Dermis microvascular lymphatic vessel endothelial cell (primary cell): ENCODE results near the gene SLC35A3. TPM values are rescaled to one million over a fixed set of nuclear protein-coding genes. Genes with fewer than 3 reads are reported as not detected.
A peak's percentile ranks its signal among the peaks of the same experiment; 100 is the strongest.
"Not testable (repeated sequence)": the region's sequence is repeated elsewhere in the genome, so short reads cannot be mapped to it uniquely, and the experiment has no call there.

ENCODE experiments used
- DNase-seq, 2 donors: peaks; one replicate each; pipeline versions ENCODE4 v3.0.0 to v3.0.0-alpha.2; 2010; ENCODE audit warnings: low read depth in 2 of 2
- total RNA-seq: library from RNA; depleted of rRNA; stranded (reverse); fragments of >200 nt; gene quantifications from 2 replicates; pipeline ENCODE4 v1.2.1, GENCODE V29; 2014

Gene SLC35A3
- total RNA-seq, 1 donor from 2014 or later: 17.5 TPM

DNA sequence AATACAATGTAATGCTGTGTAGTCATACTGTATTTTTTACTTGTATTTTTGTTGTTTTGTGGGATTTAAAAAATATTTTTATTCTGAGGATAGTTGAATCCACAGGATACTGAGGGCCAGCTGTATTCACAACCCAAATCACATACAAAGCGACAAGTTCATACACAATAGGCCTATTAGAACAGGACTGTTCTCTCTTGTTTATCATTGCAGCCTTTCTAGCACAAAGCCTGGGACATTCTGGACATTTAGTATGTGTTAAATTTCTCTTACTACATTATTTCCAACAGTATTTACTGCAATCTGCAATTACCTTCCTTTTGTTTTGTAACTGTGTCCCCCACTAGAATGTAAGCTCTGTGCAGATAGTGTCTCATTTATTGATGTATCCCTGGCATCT is 65.4 kb downstream of the SLC35A3 start:
- DNase-seq: no peak

DNA sequence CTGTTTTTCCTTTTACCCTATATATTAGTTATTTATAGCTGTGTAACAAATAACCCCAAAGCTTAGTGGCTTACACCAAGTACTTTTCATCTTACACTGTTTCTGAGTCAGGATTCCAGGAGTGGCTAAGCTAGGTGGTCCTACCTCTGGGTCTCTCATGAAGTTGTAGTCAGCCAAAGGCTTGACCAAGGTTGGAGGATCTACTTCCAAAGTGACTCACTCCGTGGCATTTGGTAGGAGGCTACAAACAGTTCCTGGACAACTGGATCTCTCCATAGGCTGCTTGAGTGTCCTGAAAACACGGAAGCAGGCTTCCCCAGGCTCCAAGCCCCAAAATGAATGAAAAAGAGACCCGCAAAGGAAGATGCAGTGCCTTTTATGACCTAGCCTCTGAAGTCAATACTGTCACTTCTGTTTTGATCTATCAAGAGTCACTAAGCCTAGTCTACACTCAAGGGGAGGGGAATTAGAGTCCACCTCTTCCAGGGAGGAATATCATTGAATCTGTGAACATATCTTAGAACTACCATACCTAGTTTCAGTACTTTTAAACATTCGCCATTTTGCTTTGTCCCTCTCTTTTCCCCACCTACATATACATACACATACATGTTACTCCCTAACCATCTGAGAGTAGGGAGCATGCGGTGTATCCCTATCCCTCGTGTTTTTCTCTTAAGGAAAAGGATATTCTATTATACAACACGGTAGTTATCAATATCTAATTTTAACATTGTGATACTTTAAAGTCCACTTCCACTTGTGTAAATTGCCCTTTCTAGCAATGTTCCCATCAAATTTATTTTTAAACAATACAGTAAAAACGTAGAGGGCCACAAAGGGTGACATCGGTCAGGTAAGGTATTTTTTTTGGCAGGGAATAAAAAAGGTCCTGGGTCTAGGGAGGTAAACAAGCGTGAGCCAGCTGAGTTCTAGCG is 67.2 kb downstream of the SLC35A3 start:
- DNase-seq: peak in 1 of 2 donors; percentile 56

- no peak for DNase-seq
Measured at GRCh38 chr1:100037656-100037926, 67.8 kb downstream of the SLC35A3 start.

- DNase-seq: peak; percentile 68 to 91
Measured at GRCh38 chr1:100037927-100038659, 68.3 kb downstream of the SLC35A3 start.

- DNase-seq: peak; percentile 71 to 83
Measured at GRCh38 chr1:100038660-100039287, 69.0 kb downstream of the SLC35A3 start.

DNA sequence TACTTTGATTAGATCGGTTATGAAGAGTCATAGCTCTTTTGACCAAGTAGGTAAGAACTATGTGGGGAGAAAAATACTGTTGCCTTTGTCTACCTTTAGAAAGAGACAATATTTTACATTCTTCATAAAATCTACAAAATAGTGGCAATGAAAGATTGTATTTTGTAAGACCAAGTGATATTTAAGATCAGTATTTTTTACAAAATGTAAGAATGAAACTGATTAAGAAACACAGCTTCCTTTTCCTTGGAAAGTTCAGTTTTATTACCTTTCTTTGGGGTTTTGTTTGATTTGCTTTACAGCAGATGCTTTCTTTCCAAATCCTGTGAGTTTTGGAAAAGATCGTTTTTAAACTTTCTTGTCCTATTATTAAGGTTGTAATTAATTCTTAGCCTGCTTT is 69.8 kb downstream of the SLC35A3 start:
- DNase-seq: no peak

DNA sequence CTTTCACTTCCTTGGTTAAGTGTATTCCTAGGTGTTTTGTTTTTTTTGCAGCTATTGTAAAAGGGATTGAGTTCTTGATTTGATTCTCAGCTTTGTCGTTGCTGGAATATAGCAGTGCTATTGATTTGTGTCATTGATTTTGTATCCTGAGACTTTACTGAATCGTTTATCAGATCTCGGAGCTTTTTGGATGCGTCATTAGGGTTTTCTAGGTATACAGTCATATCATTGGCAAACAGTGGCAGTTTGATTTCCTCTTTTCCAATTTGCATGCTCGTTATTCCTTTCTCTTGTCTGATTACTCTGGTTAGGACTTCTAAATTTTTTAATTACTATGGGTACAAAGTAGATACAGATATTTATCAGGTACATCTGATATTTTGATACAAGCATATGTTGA is 75.4 kb downstream of the SLC35A3 start:
- no peak for DNase-seq

DNA sequence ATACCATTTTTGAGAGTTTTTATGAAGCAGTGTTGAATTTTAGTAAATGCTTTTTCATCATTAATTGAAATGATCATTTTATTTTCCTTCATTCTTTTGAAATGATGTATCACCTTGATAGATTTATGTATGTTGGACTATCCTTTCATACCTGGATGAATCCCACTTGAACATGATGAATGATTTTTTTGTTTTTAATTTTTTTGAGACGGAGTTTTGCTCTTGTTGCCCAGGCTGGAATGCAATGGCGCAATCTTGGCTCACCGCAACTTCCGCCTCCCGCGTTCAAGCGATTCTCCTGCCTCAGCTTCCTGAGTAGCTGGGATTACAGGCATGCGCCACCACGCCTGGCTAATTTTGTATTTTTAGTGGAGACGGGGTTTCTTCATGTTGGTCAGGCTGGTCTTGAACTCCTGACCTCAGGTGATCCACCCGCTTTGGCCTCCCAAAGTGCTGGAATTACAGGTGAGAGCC is 77.5 kb downstream of the SLC35A3 start:
- not testable (repeated sequence) for DNase-seq

- no peak for DNase-seq
Measured at GRCh38 chr1:100050139-100050538, 80.3 kb downstream of the SLC35A3 start.

- no peak for DNase-seq
Measured at GRCh38 chr1:100051401-100051800, 81.6 kb downstream of the SLC35A3 start.

- DNase-seq: no peak
Measured at GRCh38 chr1:100051893-100052292, 82.1 kb downstream of the SLC35A3 start.

- DNase-seq: no peak
Measured at GRCh38 chr1:100053119-100053518, 83.3 kb downstream of the SLC35A3 start.

GRCh38 chr1:100053727-100054126 is 83.9 kb downstream of the SLC35A3 start:
- no peak for DNase-seq

- DNase-seq: no peak
Measured at GRCh38 chr1:100061681-100062080, 91.9 kb downstream of the SLC35A3 start.

- no peak for DNase-seq
Measured at GRCh38 chr1:100065183-100065968, 95.6 kb downstream of the SLC35A3 start.

GRCh38 chr1:100065969-100066227 is 96.1 kb downstream of the SLC35A3 start:
- DNase-seq: no peak

GRCh38 chr1:100070201-100070939 is 100.6 kb downstream of the SLC35A3 start:
- DNase-seq: no peak

DNA sequence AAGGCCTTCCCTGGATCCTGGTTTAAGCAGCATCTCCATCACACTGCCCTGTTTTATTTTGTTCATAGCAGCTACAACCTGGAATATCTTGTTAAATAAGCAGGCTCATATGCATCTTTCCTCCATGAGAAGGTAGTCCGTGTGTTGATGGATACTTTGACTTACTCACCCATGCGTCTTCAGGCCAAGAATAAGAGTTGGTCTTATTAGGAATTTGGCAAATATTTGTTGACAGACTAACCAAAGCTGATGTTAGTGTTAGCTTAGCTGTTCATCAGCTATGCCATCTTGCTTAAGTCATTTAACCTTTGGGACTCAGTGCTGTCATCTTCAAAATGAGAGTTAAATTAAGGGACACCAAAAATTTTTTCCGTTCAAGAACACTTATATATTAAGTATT is 103.7 kb downstream of the SLC35A3 start:
- no peak for DNase-seq

DNA sequence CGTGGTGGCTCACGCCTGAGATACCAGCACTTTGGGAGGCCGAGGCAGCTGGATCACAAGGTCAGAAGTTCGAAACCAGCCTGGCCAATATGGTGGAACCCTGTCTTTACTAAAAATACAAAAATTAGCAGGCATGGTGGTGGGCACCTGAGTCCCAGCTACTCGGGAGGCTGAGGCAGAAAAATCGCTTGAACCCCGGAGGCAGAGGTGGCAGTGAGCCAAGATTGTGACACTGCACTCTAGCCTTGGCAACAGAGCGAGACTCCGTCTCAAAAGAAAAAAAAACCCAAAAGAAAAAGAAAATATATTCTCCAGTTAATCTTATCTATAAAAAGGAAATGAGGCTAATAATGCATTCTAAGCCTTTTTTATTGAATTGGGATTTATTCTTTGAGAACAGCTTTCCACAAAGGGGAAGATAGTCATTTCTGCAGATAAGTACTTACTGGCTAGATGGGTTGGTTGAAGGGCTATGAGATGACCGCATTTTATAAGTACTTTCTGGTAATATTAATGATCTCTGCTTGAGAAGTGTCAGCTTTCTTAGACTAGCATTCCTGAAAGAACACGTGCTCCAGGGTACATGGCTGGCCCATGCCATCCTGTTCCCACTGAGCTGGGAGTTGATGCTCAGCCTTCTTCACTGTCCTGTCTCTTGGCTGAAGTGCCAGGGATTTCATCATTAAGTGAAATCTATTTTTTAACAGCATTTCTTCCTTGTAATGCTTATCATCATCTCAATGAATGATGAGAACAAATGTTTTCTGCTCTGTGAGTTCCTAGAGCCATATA is 105.0 kb downstream of the SLC35A3 start:
- no peak for DNase-seq

DNA sequence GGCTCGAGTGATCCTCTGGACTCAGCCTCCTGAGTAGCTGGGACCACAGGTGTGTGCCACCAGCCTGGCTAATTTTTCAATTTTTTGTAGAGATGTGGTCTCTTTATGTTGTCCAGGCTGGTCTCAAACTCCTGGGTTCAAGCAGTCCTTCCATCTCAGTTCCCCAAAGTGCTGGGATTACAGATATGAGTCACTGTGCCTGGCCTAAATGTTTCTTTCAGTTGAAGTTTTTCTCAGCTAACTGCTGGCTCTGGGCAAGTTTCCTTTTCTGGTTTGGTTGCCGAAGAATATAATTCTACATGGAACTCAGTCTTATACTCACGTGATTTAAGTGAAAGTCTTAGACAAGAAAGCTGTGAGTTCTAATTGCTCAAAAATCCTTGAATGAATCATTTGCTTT is 106.0 kb downstream of the SLC35A3 start:
- DNase-seq: no peak
